ENCODE results near the gene STAT2.
A peak's percentile ranks its signal among the peaks of the same experiment; 100 is the strongest.
"Not testable (repeated sequence)": the region's sequence is repeated elsewhere in the genome, so short reads cannot be mapped to it uniquely, and the experiment has no call there.

Gene STAT2

DNA sequence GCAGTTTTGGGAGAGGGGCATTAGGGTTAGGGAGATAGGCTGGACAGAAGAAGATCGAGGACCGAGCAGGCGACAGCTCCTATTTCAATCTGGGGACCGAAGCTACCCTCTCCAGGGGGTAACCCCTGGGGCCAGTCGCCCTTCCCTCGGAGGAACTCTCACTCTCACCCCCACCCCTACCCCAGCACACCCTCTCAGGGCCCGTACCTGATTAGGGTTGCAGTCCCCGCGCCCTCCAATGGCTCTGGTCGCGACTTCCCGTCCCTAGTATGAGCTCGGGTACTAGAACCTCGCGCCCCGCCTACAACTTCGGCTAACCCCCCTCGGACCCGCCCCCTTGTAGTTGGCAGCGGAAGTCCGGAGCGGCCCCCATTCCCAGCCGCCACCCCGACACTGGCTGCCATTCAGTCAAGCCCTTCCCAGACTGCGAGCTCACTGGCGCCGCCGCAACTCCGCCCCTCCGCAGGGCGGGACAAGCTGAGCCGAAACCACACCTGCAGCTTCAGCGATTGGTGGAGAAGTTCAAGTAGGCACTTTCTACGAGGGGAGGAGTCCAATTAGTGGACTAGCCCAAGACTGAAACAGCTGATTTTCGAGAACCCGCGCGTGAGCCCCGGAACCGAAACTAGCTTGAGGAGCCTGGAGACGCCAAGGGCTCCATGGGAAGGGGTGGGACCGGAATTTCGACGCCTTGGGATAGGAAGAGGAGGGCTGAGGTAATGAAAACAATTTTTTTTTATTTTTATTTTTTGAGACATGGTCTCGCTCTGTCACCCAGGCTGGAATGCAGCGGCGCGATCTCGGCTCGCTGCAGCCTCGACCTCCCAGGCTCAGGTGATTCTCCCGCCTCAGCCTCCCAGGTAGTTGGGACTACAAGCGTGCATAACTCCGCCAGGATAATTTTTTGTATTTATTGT, at the start of gene STAT2:
STAT2 (minus strand) TSS at position 257 of the 917 bp plus-strand sequence. CDS start 3,536 bp downstream, outside the sequence.
- Mint-ChIP-seq H3K4me3 (peak within 1 kb of the TSS; percentile 86), H3K4me1 (ENCODE audit: low read depth) (peaks cover 33% of the 10 kb centered on the region), H3K27ac (peak within 1 kb of the TSS; percentile 97), H3K27me3 (no peaks in the 10 kb centered on the region), H3K36me3 (ENCODE audit: low read depth) (peaks cover 27% of the 10 kb centered on the region), H3K9me3 (no peaks in the 10 kb centered on the region)
- DNase-seq, result peak; percentile 99

GRCh38 chr12:56408799-56409417, 49.0 kb upstream of the STAT2 start:
- Mint-ChIP-seq H3K27me3 (no peaks in the 10 kb centered on the region), H3K27ac (no peak overlapping the region), H3K36me3 (ENCODE audit: low read depth) (peaks cover 6% of the 10 kb centered on the region), H3K4me1 (ENCODE audit: low read depth) (no peaks in the 10 kb centered on the region), H3K4me3 (no peak overlapping the region), H3K9me3 (no peaks in the 10 kb centered on the region)
- DNase-seq, result no peak

GRCh38 chr12:56404227-56404626, 44.3 kb upstream of the STAT2 start:
- H3K27ac Mint-ChIP-seq, DNase-seq, H3K4me3 Mint-ChIP-seq: not testable (repeated sequence)

DNA sequence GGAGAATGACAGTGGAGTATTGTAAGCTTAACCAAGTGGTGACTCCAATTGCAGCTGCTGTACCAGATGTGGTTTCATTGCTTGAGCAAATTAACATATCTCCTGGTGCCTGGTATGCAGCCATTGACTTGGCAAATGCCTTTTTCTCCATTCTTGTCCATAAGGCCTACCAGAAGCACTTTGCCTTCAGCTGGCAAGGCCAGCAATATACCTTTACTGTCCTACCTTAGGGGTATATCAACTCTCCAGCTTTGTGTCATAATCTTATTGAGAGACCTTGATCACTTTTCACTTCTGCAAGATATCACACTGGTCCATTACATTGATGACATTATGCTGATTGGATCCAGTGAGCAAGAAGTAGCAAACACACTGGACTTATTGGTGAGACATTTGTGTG, 41.7 kb upstream of the STAT2 start:
- not testable (repeated sequence) for H3K4me3 Mint-ChIP-seq; DNase-seq; H3K36me3 Mint-ChIP-seq (ENCODE audit: low read depth); H3K27ac Mint-ChIP-seq; H3K27me3 Mint-ChIP-seq; H3K4me1 Mint-ChIP-seq (ENCODE audit: low read depth)
- H3K9me3 Mint-ChIP-seq, result peaks cover 17% of the 10 kb centered on the region

More at GRCh38 chr12:56404227-56404626, 44.3 kb upstream of the STAT2 start:
- not testable (repeated sequence) for H3K36me3 Mint-ChIP-seq (ENCODE audit: low read depth); H3K9me3 Mint-ChIP-seq; H3K27me3 Mint-ChIP-seq; H3K4me1 Mint-ChIP-seq (ENCODE audit: low read depth)

DNA sequence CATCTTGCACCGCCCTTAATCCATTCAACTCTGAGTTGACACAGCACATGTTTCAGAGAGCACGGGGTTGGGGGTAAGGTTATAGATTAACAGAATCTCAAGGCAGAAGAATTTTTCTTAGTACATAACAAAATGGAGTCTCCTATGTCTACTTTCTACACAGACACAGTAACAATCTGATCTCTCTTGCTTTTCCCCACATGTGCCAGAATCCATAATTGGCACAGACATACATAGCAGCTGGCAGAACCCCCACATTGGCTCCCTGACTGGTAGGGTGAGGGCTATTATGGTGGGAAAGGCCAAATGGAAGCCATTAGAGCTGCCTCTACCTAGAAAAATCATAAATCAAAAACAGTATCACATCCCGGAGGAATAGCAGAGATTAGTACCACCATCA, 41.2 kb upstream of the STAT2 start:
- not testable (repeated sequence) for H3K27me3 Mint-ChIP-seq, H3K4me3 Mint-ChIP-seq
- H3K9me3 Mint-ChIP-seq, result peaks cover 17% of the 10 kb centered on the region

DNA sequence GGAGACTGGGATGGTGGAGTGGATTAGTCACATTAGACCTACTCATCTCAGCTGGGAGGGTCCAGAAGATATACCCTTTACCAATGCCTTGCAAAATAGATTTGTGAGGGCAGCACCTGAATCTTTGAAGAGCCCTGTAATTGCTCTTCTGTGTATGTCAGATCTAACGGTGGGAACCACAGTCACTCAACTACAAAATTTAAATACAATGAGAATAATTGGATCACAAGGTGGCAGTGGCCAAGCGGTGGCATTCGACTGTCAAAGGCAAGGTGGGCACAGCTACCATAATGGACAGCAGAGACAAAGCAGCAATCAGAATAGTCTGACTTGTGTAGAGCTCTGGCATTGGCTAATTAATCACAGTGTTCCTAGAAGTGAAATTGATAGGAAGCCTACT, 39.6 kb upstream of the STAT2 start:
- peaks cover 17% of the 10 kb centered on the region for H3K9me3 Mint-ChIP-seq
- DNase-seq; H3K27ac Mint-ChIP-seq; H3K4me3 Mint-ChIP-seq; H3K4me1 Mint-ChIP-seq (ENCODE audit: low read depth); H3K36me3 Mint-ChIP-seq (ENCODE audit: low read depth); H3K27me3 Mint-ChIP-seq: not testable (repeated sequence)

More for the DNA sequence above, 41.2 kb upstream of the STAT2 start:
- DNase-seq; H3K27ac Mint-ChIP-seq; H3K4me1 Mint-ChIP-seq (ENCODE audit: low read depth); H3K36me3 Mint-ChIP-seq (ENCODE audit: low read depth): not testable (repeated sequence)

- Mint-ChIP-seq H3K9me3 (peaks cover 17% of the 10 kb centered on the region), H3K36me3 (ENCODE audit: low read depth) (no peaks in the 10 kb centered on the region), H3K27me3 (no peaks in the 10 kb centered on the region), H3K27ac (no peak overlapping the region), H3K4me1 (ENCODE audit: low read depth) (no peaks in the 10 kb centered on the region), H3K4me3 (no peak overlapping the region)
- no peak for DNase-seq
Measured at GRCh38 chr12:56398324-56398723, 38.4 kb upstream of the STAT2 start.

GRCh38 chr12:56392331-56392730, 32.4 kb upstream of the STAT2 start:
- no peaks in the 10 kb centered on the region for H3K4me1 Mint-ChIP-seq (ENCODE audit: low read depth)

GRCh38 chr12:56391721-56392120, 31.8 kb upstream of the STAT2 start:
- DNase-seq, result no peak
- Mint-ChIP-seq H3K9me3 (no peaks in the 10 kb centered on the region), H3K27me3 (no peaks in the 10 kb centered on the region), H3K4me3 (no peak overlapping the region), H3K27ac (no peak overlapping the region), H3K36me3 (ENCODE audit: low read depth) (no peaks in the 10 kb centered on the region), H3K4me1 (ENCODE audit: low read depth) (no peaks in the 10 kb centered on the region)

More at GRCh38 chr12:56392331-56392730, 32.4 kb upstream of the STAT2 start:
- Mint-ChIP-seq H3K4me3 (no peak overlapping the region), H3K27me3 (no peaks in the 10 kb centered on the region), H3K9me3 (no peaks in the 10 kb centered on the region), H3K36me3 (ENCODE audit: low read depth) (no peaks in the 10 kb centered on the region), H3K27ac (no peak overlapping the region)
- DNase-seq, result no peak

DNA sequence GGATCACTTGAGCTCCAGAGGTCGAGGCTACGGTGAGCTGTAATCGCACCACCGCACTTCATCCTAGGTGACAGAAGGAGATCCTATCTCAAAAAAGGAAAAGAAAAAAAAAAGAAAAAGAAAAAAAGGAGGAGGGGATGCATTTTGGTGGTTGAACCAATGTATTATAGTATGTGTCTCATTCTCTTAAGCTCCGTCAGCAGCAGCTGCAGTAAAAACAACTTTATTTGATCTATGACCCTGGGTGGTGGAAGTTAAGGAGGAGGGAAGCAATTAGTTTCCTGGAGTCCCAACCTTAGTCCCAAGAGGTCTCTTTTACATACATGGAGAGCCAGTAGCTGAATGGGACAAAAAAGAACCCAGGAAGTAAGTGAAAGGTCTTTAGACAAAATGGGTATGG, 29.5 kb upstream of the STAT2 start:
- no peak overlapping the region for H3K27ac Mint-ChIP-seq
- DNase-seq, result no peak
- H3K4me1 Mint-ChIP-seq (ENCODE audit: low read depth), result no peaks in the 10 kb centered on the region
- no peaks in the 10 kb centered on the region for H3K9me3 Mint-ChIP-seq
- no peaks in the 10 kb centered on the region for H3K36me3 Mint-ChIP-seq (ENCODE audit: low read depth)
- no peak overlapping the region for H3K4me3 Mint-ChIP-seq
- H3K27me3 Mint-ChIP-seq, result no peaks in the 10 kb centered on the region

DNA sequence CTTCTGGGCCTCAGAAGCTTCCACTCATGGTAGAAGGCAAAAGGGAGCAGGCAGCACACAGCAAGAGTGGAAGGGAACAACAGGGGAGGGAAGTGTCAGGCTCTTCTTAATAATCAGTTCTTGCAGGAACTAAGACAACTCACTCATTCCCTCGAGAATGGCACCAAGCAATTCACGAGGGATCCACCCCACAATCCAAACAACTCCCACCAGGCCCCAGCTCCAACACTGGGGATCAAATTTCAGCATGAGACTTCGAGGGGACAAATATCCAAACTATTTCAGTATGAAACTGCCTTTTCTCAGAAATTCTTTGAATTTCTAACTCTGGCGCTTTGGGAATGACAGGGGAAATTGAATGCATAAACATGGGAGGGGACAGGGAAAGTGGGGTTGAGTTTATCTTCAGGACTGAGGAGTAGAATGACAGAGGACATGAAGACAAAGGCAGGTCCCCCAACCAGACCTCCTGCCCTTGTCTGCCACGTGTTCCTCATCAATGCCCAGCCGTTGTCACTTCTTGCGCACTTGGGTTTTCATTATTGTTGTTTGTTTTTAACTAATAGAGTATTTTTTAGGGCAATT, 27.3 kb upstream of the STAT2 start:
- no peaks in the 10 kb centered on the region for H3K27me3 Mint-ChIP-seq
- H3K27ac Mint-ChIP-seq, result no peak overlapping the region
- H3K4me3 Mint-ChIP-seq, result no peak overlapping the region
- H3K36me3 Mint-ChIP-seq (ENCODE audit: low read depth), result no peaks in the 10 kb centered on the region
- no peak for DNase-seq
- H3K9me3 Mint-ChIP-seq, result no peaks in the 10 kb centered on the region
- H3K4me1 Mint-ChIP-seq (ENCODE audit: low read depth), result no peaks in the 10 kb centered on the region

DNA sequence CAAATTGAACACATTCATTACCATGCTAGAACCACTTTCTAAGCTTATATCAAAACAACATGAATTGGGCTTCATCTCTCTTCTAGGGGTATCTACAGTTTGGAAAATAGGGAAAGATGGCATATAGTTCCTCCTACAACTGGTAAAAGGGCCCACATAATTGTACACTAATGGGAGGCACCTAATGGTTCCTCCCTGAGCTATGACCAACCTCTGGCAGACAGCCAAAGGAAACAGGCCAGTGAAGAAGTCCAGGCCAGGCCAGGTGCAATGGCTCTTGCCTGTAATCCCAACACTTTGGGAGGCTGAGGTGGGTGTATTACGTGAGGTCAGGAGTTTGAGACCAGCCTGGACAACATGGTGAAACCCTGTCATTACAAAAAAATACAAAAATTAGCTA, 26.0 kb upstream of the STAT2 start:
- Mint-ChIP-seq H3K4me1 (ENCODE audit: low read depth) (no peaks in the 10 kb centered on the region), H3K27me3 (no peaks in the 10 kb centered on the region), H3K36me3 (ENCODE audit: low read depth) (no peaks in the 10 kb centered on the region), H3K27ac (no peak overlapping the region), H3K4me3 (no peak overlapping the region), H3K9me3 (no peaks in the 10 kb centered on the region)
- no peak for DNase-seq

DNA sequence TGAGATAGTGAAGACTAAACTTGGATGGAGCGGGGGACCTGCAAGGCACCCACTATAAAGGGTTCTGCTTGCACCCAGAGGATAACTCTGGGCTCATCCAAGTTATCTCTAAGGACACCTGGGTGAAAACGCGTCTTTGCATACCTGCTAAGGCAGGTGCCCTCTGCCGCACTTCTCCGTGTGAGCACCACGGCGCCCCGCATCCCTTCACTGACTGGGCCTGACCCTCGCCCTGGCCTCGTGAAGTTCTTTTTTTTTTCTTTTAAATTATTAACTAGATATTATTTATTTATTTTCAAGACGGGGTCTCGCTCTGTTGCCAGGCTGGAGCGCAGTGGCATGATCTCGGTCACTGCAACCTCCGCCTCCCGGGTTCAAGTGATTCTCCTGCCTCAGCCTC, 22.7 kb upstream of the STAT2 start:
- Mint-ChIP-seq H3K4me1 (ENCODE audit: low read depth) (no peaks in the 10 kb centered on the region), H3K4me3 (no peak overlapping the region), H3K27me3 (no peaks in the 10 kb centered on the region), H3K36me3 (ENCODE audit: low read depth) (no peaks in the 10 kb centered on the region), H3K27ac (no peak overlapping the region), H3K9me3 (no peaks in the 10 kb centered on the region)
- DNase-seq, result no peak

GRCh38 chr12:56377989-56378316, 18.0 kb upstream of the STAT2 start:
- Mint-ChIP-seq H3K4me3 (no peak overlapping the region), H3K36me3 (ENCODE audit: low read depth) (no peaks in the 10 kb centered on the region), H3K4me1 (ENCODE audit: low read depth) (peaks cover 2% of the 10 kb centered on the region), H3K27me3 (no peaks in the 10 kb centered on the region), H3K27ac (no peak overlapping the region), H3K9me3 (peaks cover 5% of the 10 kb centered on the region)
- DNase-seq, result no peak

Data from activated T-cell treated with anti-CD3 and anti-CD28 coated beads, Interleukin-2, amount 50 U/mL, for 24 hours (primary cell).